Spleen (tissue), 7 donors: ENCODE results near the gene TMEM236.

Source experiments
- POLR2A ChIP-seq, 3 donors: fragments of 450-650 bp; IDR thresholded peaks; one replicate each; pipeline ENCODE4 v1.5.1; 2017; ENCODE audit warnings: antibody characterized with exemption in 3 of 3, mild to moderate bottlenecking in 1 of 3
- POLR2AphosphoS5 ChIP-seq, 3 donors: sonication (generic); formaldehyde crosslinking; IDR thresholded peaks; one replicate each; pipeline ENCODE4 v1.5.1; 2017; ENCODE audit warnings: antibody characterized with exemption in 3 of 3
- TF ChIP-seq, protein P1 (sequence below), 11 experiments: fragments of 200-600 bp in 7 of 11; fragments of 450-650 bp in 4 of 11; sonication (generic) in 4 of 11; IDR thresholded peaks in 8 of 11; conservative IDR thresholded peaks in 3 of 11; 1 replicate in 7 of 11; 2 replicates in 4 of 11; pipeline versions ENCODE4 v1.4.0 to v1.8.0; 2016 to 2021; ENCODE audit warnings: antibody characterized with exemption in 11 of 11, inconsistent platforms in 4 of 11, mild to moderate bottlenecking in 1 of 11
- donor health status: DM: no; HTN: no; CAD: no; lungs with moderate emphysema.
- donor health status: DM: no; HTN: no; CAD: no.
- donor health status: DM: no; HTN: no; CAD: no.

DNA sequence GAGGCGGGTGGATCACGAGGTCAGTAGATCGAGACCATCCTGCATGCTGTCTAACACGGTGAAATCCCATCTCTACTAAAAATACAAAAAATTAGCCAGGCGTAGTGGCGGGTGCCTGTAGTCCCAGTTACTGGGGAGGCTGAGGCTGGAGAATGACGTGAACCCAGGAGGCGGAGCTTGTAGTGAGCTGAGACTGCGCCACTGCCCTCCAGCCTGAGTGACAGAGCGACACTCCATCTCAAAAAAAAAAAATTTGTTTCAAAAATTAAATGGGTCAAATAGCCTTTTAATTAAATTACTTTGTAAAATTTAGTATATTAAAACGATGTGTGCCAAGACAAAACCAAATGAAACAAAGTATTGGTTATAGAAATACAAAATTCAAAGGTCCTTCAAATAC lies 50.3 kb downstream of the TMEM236 start:
- TF ChIP-seq, protein P1, sequence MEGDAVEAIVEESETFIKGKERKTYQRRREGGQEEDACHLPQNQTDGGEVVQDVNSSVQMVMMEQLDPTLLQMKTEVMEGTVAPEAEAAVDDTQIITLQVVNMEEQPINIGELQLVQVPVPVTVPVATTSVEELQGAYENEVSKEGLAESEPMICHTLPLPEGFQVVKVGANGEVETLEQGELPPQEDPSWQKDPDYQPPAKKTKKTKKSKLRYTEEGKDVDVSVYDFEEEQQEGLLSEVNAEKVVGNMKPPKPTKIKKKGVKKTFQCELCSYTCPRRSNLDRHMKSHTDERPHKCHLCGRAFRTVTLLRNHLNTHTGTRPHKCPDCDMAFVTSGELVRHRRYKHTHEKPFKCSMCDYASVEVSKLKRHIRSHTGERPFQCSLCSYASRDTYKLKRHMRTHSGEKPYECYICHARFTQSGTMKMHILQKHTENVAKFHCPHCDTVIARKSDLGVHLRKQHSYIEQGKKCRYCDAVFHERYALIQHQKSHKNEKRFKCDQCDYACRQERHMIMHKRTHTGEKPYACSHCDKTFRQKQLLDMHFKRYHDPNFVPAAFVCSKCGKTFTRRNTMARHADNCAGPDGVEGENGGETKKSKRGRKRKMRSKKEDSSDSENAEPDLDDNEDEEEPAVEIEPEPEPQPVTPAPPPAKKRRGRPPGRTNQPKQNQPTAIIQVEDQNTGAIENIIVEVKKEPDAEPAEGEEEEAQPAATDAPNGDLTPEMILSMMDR (IDR thresholded peaks at IDR 0.05 in 8 of 11, conservative IDR thresholded peaks at IDR 0.05 in 3 of 11) = no peak
- TF ChIP-seq POLR2AphosphoS5 (IDR thresholded peaks at IDR 0.05) (no peak), POLR2A (IDR thresholded peaks at IDR 0.05) (no peak)
